ENCODE data around the gene RASAL2.
A peak's percentile ranks its signal among the peaks of the same experiment; 100 is the strongest.

The RASAL2 gene

GRCh38 chr1:178397678-178398077, 303.8 kb downstream of the RASAL2 start:
- DNase-seq = no peak

GRCh38 chr1:178399177-178399728, 305.3 kb downstream of the RASAL2 start:
- DNase-seq = no peak

GRCh38 chr1:178405137-178405536, 311.2 kb downstream of the RASAL2 start:
- no peak for DNase-seq

GRCh38 chr1:178407215-178407614, 313.3 kb downstream of the RASAL2 start:
- DNase-seq = no peak

GRCh38 chr1:178407655-178408054, 313.8 kb downstream of the RASAL2 start:
- DNase-seq = no peak

- peak; percentile 31 to 80 (median 70) for DNase-seq
Measured at GRCh38 chr1:178408871-178409270, 315.0 kb downstream of the RASAL2 start.

- DNase-seq = no peak
Measured at GRCh38 chr1:178409541-178409940, 315.6 kb downstream of the RASAL2 start.

- no peak for DNase-seq
Measured at GRCh38 chr1:178411756-178412399, 318.0 kb downstream of the RASAL2 start.

GRCh38 chr1:178412400-178412770, 318.5 kb downstream of the RASAL2 start:
- no peak for DNase-seq

- DNase-seq = peak; percentile 2 to 79 (median 38)
Measured at GRCh38 chr1:178417858-178418257, 324.0 kb downstream of the RASAL2 start.

GRCh38 chr1:178418284-178418955, 324.5 kb downstream of the RASAL2 start:
- DNase-seq = peak in 1 of 4 experiments; percentile 3

GRCh38 chr1:178434360-178434759, 340.5 kb downstream of the RASAL2 start:
- DNase-seq = no peak

GRCh38 chr1:178434899-178435435, 341.1 kb downstream of the RASAL2 start:
- no peak for DNase-seq

- DNase-seq = no peak
Measured at GRCh38 chr1:178436899-178437298, 343.0 kb downstream of the RASAL2 start.

- no peak for DNase-seq
Measured at GRCh38 chr1:178438432-178438831, 344.5 kb downstream of the RASAL2 start.

GRCh38 chr1:178442925-178443324, 349.0 kb downstream of the RASAL2 start:
- no peak for DNase-seq

GRCh38 chr1:178450871-178451270, 357.0 kb downstream of the RASAL2 start:
- DNase-seq = no peak

GRCh38 chr1:178451529-178451928, 357.6 kb downstream of the RASAL2 start:
- DNase-seq = no peak

- no peak for DNase-seq
Measured at GRCh38 chr1:178452013-178452412, 358.1 kb downstream of the RASAL2 start.

GRCh38 chr1:178456472-178456871, 362.6 kb downstream of the RASAL2 start:
- no peak for DNase-seq

GRCh38 chr1:178457651-178458050, 363.7 kb downstream of the RASAL2 start:
- DNase-seq = no peak

- DNase-seq = no peak
Measured at GRCh38 chr1:178458203-178458602, 364.3 kb downstream of the RASAL2 start.

GRCh38 chr1:178461104-178461503, 367.2 kb downstream of the RASAL2 start:
- no peak for DNase-seq

- DNase-seq = no peak
Measured at GRCh38 chr1:178461701-178462100, 367.8 kb downstream of the RASAL2 start.

Measured in suppressor macrophage (primary cell).